Activated CD4-positive, alpha-beta memory T cell treated with anti-CD3 and anti-CD28 coated beads, Interleukin-2, amount 10 ng/mL, durations not matched to agents 7 days and 5 days (primary cell): ENCODE measurements around the gene RNPC3. TPM values are rescaled to one million over a fixed set of nuclear protein-coding genes. Genes with fewer than 3 reads are reported as not detected.

ENCODE experiments used
- CTCF ChIA-PET: fragments of 350-600 bp; sonication (Branson Sonifier 250); formaldehyde crosslinking; loops from one replicate; lab custom pipeline; 2021; ENCODE audit warnings: antibody characterized with exemption, inconsistent platforms; lab: Charles Lee
- POLR2A ChIA-PET: fragments of 350-600 bp; sonication (Branson Sonifier 250); formaldehyde crosslinking; loops from one replicate; lab custom pipeline; 2021; ENCODE audit warnings: antibody characterized with exemption; lab: Charles Lee
- DNase-seq: peaks from one replicate; pipeline ENCODE4 v3.0.0-alpha.2; 2020
- H3K27ac Mint-ChIP-seq: one replicate; pipeline ENCODE4 v1.8.0; 2021; ENCODE audit warnings: mild to moderate bottlenecking, mixed read lengths
- H3K27me3 Mint-ChIP-seq: one replicate; pipeline ENCODE4 v1.8.0; 2021; ENCODE audit warnings: mixed read lengths
- H3K36me3 Mint-ChIP-seq: one replicate; pipeline ENCODE4 v1.8.0; 2021; ENCODE audit warnings: low read depth, mixed read lengths
- H3K4me1 Mint-ChIP-seq: one replicate; pipeline ENCODE4 v1.8.0; 2021; ENCODE audit warnings: mixed read lengths
- H3K4me3 Mint-ChIP-seq: one replicate; pipeline ENCODE4 v1.8.0; 2021; ENCODE audit warnings: mild to moderate bottlenecking, mixed read lengths
- H3K9me3 Mint-ChIP-seq: one replicate; pipeline ENCODE4 v1.8.0; 2021; ENCODE audit warnings: mixed read lengths
- total RNA-seq, 2 experiments: library from RNA; stranded (reverse); gene quantifications; one replicate each; pipeline ENCODE4 v1.2.3, GENCODE V29; 2021

Gene RNPC3, protein sequence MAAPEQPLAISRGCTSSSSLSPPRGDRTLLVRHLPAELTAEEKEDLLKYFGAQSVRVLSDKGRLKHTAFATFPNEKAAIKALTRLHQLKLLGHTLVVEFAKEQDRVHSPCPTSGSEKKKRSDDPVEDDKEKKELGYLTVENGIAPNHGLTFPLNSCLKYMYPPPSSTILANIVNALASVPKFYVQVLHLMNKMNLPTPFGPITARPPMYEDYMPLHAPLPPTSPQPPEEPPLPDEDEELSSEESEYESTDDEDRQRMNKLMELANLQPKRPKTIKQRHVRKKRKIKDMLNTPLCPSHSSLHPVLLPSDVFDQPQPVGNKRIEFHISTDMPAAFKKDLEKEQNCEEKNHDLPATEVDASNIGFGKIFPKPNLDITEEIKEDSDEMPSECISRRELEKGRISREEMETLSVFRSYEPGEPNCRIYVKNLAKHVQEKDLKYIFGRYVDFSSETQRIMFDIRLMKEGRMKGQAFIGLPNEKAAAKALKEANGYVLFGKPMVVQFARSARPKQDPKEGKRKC
- 10 to 100 TPM; 22.3 to 22.5 TPM for total RNA-seq

DNA sequence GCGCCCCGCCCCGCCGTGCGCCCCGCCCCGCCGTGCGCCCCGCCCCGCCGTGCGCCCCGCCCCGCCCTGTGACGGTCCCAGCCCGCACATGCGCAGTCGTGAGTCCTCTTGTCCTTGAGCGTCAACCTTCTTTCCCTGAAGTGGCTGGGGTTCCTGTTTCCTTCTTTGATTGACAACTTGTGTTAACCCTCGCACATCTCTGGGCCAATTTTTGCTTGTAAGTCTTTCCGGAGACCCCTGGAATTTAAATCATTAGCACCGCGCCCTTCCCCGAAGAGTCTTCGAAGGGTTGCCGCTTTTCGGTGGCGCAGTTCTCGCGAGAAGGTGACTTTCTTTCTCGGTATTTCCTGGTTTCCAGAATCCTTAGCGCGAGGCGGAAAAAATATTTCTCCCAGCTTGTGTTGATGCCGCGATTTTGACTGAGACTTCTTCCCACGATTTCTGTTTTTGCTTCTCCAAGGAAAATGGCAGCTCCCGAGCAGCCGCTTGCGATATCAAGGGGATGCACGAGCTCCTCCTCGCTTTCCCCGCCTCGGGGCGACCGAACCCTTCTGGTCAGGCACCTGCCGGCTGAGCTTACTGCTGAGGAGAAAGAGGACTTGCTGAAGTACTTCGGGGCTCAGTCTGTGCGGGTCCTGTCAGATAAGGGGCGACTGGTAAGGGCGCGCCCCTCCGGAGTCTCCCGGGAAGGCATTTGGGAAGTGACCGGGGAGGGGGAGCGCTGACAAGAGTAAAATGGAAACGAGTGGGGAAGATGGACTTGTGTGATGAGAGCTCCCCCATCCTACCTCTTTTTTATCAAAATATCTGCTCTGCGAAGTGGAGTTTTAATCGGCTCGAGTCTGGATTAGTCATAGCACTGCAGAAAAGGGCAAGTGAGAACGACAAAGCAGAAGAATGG lies at the start of gene RNPC3:
Gene RNPC3, plus strand, starts transcription at position 93 of the 901 bp plus-strand sequence. Its CDS starts 372 bp downstream, at position 465.
- H3K4me3 Mint-ChIP-seq: peak within 1 kb of the TSS; percentile 98

DNA sequence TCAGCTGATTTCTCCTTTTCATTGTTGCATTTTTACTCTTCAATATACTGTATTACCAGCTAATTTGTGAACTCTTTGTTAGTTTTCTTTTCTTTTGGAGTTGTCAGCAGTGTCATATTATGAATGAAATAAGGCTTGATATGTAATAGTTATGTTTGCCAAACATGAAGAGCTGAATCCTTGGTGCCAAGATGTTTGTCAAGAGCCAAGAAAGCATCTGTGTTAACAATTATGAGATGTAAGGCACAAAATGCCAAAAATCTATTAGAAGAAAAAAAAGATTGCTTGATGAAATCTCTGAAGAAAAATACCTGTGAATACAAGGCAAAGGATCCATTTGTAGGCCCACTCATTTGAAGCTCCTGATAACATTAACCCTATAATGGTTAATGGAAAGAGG lies 48.4 kb upstream of the RNPC3 start:
- Mint-ChIP-seq H3K27me3 (no peaks in the 10 kb centered on the region), H3K9me3 (no peaks in the 10 kb centered on the region), H3K4me3 (no peak overlapping the region), H3K4me1 (no peaks in the 10 kb centered on the region), H3K36me3 (no peaks in the 10 kb centered on the region), H3K27ac (no peak overlapping the region)
- POLR2A ChIA-PET: no interaction called here
- no peak for DNase-seq
- CTCF ChIA-PET: no interaction called here

More for the DNA sequence above, at the start of gene RNPC3:
- DNase-seq: peak; percentile 86
- ChIA-PET POLR2A (interaction anchor here (0.8 to 1.5 kb wide), 5 partner anchors 8 to 14 kb away, joined by 3 to 5 read pairs (median 4); no protein-coding TSS in a partner anchor), CTCF (interaction anchor here (1.7 kb wide), 1 partner anchor 11 kb away, joined by 8 read pairs; no protein-coding TSS in a partner anchor)
- Mint-ChIP-seq H3K27ac (peak within 1 kb of the TSS; percentile 95), H3K4me1 (peaks cover 47% of the 10 kb centered on the region), H3K36me3 (peaks cover 28% of the 10 kb centered on the region), H3K27me3 (peaks cover 5% of the 10 kb centered on the region), H3K9me3 (no peaks in the 10 kb centered on the region)

DNA sequence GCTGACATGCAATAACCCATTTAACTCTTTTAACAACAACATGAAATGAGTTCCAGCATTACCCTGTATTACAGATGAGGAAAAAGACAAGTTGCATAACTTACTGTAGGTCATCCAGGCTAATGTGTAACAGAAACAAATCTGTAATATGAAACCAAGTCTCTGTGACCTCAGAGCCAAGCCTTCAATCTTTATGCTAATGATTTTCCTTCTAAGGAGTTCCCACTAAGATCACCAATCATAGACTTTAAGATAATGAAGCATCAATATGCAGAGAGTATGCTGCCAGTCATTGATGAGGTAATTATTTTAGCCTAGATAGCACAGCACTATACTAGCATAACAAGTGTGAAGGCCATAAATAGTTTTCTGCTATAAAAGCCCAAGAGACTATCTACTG lies 35.6 kb upstream of the RNPC3 start:
- H3K27me3 Mint-ChIP-seq: no peaks in the 10 kb centered on the region
- ChIA-PET CTCF (no interaction called here), POLR2A (no interaction called here)
- DNase-seq: no peak
- H3K27ac Mint-ChIP-seq: no peak overlapping the region
- H3K4me3 Mint-ChIP-seq: no peak overlapping the region
- no peaks in the 10 kb centered on the region for H3K9me3 Mint-ChIP-seq
- no peaks in the 10 kb centered on the region for H3K36me3 Mint-ChIP-seq
- no peaks in the 10 kb centered on the region for H3K4me1 Mint-ChIP-seq

DNA sequence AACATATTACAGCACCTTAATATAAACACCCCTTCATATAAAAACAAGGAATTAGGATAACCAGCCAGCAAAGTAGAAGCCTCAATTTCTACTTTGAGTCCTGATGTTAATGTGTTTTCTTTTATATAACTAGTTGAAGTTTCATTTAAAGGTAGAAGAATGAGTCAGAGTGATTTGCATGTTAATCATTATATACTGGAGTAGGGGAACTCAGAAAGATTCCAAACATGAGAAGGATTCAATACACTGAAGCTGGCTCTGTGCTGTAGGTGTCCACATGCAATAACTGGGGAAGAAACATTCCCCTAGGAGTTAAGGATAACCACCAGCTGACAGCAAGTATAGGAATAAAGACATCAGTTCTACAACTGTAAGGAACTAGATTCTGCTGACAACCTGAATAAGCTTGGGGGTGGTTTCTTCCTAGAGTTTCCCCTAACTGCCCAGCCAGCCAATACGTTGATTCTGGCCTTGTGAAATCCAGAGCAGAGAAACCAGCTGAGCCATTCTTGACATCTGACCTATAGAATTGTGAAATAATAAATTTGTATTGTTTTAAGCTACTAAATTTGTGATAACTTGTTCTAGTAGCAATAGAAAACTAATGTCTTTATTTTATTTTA lies 33.4 kb upstream of the RNPC3 start:
- no peak overlapping the region for H3K27ac Mint-ChIP-seq
- no peaks in the 10 kb centered on the region for H3K36me3 Mint-ChIP-seq
- H3K9me3 Mint-ChIP-seq: no peaks in the 10 kb centered on the region
- DNase-seq: no peak
- H3K27me3 Mint-ChIP-seq: no peaks in the 10 kb centered on the region
- no peaks in the 10 kb centered on the region for H3K4me1 Mint-ChIP-seq
- no peak overlapping the region for H3K4me3 Mint-ChIP-seq
- POLR2A ChIA-PET: no interaction called here
- CTCF ChIA-PET: no interaction called here

DNA sequence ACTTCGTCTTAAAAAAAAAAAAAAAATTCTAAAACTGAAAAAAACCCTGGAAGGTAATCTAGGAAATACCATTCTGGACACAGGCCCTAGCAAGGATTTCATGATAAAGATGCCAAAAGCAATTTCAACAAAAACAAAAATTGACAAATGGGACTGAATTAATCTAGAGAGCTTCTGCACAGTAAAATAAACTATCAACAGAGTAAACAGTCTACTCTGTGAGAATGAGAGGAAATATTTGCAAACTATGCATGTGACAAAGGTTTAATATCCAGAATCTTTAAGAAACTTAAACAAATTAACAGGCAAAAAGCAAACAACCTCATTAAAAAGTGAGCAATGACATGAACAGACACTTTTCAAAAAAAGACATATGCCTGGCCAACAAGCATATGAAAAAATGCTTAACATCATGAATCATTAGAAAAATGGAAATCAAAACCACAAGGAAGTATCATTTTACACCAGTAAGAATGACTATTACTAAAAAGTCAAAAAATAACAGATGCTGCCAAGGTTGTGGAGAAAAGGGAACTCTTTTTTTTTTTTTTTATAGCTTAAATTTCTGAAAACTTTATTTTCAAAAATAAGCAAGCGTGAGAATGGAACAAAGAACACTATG lies 29.4 kb upstream of the RNPC3 start:
- H3K36me3 Mint-ChIP-seq: no peaks in the 10 kb centered on the region
- no peak for DNase-seq
- no peak overlapping the region for H3K27ac Mint-ChIP-seq
- H3K4me1 Mint-ChIP-seq: no peaks in the 10 kb centered on the region
- H3K4me3 Mint-ChIP-seq: no peak overlapping the region
- ChIA-PET POLR2A (no interaction called here), CTCF (no interaction called here)
- H3K27me3 Mint-ChIP-seq: no peaks in the 10 kb centered on the region
- H3K9me3 Mint-ChIP-seq: no peaks in the 10 kb centered on the region

DNA sequence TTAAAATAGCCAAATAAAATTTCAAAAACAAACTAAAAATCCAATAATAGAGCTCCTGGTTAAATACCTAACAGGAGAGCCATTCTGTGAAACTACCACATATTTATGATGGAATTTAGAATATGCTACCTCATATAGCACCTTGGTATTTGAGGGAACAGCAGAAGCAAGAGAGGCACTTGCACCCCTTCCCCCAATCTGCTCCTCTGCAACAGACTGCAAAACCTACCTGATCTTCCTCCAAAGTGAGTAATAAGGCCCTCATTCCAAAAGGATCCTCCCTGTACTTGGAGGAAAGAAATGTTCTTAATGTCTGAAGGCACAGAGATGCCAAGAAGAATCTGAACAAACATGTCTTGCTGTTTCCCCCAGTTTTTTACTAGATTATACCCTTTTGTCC lies 28.1 kb upstream of the RNPC3 start:
- H3K4me3 Mint-ChIP-seq: no peak overlapping the region
- no peaks in the 10 kb centered on the region for H3K36me3 Mint-ChIP-seq
- H3K27ac Mint-ChIP-seq: no peak overlapping the region
- no peaks in the 10 kb centered on the region for H3K9me3 Mint-ChIP-seq
- DNase-seq: no peak
- ChIA-PET POLR2A (no interaction called here), CTCF (no interaction called here)
- H3K27me3 Mint-ChIP-seq: no peaks in the 10 kb centered on the region
- no peaks in the 10 kb centered on the region for H3K4me1 Mint-ChIP-seq

DNA sequence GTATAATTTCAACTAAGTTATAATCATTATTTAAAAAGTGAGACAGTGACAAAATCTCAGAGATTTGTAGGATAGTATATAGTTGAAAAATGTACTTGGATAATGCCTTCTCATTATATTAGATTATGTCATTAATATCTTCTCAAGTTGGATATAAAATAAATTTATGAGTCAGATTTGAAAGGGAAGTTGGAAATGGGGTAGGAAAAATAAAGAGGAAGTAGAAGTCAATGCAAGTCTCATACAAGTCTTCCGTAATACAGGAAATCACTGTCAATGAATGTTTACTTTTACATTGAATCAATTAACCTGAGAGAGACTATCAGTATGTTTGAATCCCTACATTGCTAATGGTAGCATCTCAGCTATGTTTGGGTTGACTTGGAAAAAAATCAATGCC lies 16.2 kb upstream of the RNPC3 start:
- H3K4me1 Mint-ChIP-seq: no peaks in the 10 kb centered on the region
- no peak overlapping the region for H3K27ac Mint-ChIP-seq
- H3K27me3 Mint-ChIP-seq: peaks cover 3% of the 10 kb centered on the region
- no peak for DNase-seq
- ChIA-PET POLR2A (no interaction called here), CTCF (no interaction called here)
- peaks cover 7% of the 10 kb centered on the region for H3K9me3 Mint-ChIP-seq
- no peak overlapping the region for H3K4me3 Mint-ChIP-seq
- H3K36me3 Mint-ChIP-seq: no peaks in the 10 kb centered on the region

DNA sequence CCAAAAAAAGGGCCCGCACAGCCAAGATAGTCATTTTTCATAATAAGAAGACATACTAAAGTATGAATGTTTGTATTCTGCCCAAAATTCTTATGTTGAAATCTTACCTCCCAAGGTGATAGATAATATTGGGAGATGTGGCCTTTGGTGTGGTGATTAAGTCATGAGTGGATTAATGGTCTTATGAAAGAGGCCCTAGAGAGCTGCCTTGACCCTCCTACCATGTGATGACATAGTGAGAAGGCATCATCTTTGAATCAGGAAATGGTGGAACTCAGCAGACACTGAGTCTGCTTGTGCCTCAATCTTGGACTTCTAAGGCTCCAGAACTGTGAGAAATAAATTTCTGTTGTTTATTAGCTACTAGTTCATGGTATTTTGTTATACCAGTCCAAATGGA lies 11.8 kb upstream of the RNPC3 start:
- Mint-ChIP-seq H3K36me3 (no peaks in the 10 kb centered on the region), H3K4me1 (peaks cover 8% of the 10 kb centered on the region), H3K9me3 (peaks cover 7% of the 10 kb centered on the region), H3K4me3 (no peak overlapping the region), H3K27ac (no peak overlapping the region), H3K27me3 (no peaks in the 10 kb centered on the region)
- DNase-seq: no peak
- ChIA-PET POLR2A (no interaction called here), CTCF (interaction anchor here (0.7 to 2.5 kb wide), 3 partner anchors 8 to 12 kb away, joined by 3 to 8 read pairs (median 3); partner anchors contain the start of gene RNPC3)

DNA sequence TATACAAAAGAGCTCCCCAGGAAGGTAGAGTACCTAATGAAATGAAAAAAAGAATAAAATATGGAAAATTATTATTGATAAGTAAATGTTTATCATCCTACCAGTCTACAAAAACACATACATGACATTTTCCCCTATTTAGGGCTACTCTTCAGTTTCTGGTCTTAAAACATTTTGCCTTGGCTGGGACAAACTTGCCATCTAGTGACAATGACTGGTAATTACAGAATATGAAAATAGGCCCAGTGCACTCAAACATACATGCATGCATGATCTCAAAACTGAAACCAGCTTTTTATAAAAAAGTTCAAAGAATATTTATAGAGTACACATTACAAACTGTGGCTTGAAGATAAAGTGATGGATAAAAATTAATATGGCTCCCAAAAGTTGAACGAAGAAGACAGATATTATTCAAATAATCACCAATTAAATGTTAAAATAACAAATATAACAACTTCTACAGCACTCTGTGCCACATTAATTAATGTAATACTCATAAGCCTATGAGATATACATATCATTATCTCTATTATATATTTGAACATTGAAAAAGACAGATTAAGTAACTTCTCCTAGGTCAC lies 10.5 kb upstream of the RNPC3 start:
- Mint-ChIP-seq H3K9me3 (peaks cover 7% of the 10 kb centered on the region), H3K4me1 (peaks cover 8% of the 10 kb centered on the region), H3K36me3 (no peaks in the 10 kb centered on the region), H3K27ac (no peak overlapping the region), H3K27me3 (no peaks in the 10 kb centered on the region), H3K4me3 (no peak overlapping the region)
- no peak for DNase-seq
- POLR2A ChIA-PET: interaction anchor here (1.0 kb wide), 1 partner anchor 11 kb away, joined by 4 read pairs; the partner anchor contains the start of gene RNPC3
- CTCF ChIA-PET: interaction anchor here (0.8 to 2.5 kb wide), 3 partner anchors 11 to 545 kb away, joined by 3 to 8 read pairs (median 5); partner anchors contain the start of gene RNPC3

DNA sequence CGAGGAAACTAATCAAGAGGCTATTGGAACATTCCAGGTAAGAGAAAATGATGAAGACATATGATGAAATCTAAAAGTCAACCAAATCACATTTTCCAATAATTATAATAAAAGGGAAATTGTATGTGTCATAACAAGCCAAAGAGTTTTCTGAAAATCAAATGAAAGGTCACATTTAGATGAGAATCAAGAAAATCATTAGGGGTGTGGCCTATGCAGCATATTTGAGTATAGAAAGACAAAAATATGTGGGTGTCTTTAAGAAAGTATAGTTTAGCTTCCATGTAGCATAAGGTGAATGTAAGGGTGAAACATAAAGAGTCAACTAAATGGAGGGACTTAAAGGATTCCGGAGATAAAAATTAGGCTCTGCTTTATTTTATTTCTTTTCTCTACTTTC lies 9.2 kb upstream of the RNPC3 start:
- no peaks in the 10 kb centered on the region for H3K27me3 Mint-ChIP-seq
- no peak overlapping the region for H3K27ac Mint-ChIP-seq
- no peaks in the 10 kb centered on the region for H3K36me3 Mint-ChIP-seq
- H3K9me3 Mint-ChIP-seq: peaks cover 2% of the 10 kb centered on the region
- ChIA-PET CTCF (no interaction called here), POLR2A (no interaction called here)
- no peak overlapping the region for H3K4me3 Mint-ChIP-seq
- DNase-seq: no peak
- H3K4me1 Mint-ChIP-seq: peaks cover 8% of the 10 kb centered on the region

DNA sequence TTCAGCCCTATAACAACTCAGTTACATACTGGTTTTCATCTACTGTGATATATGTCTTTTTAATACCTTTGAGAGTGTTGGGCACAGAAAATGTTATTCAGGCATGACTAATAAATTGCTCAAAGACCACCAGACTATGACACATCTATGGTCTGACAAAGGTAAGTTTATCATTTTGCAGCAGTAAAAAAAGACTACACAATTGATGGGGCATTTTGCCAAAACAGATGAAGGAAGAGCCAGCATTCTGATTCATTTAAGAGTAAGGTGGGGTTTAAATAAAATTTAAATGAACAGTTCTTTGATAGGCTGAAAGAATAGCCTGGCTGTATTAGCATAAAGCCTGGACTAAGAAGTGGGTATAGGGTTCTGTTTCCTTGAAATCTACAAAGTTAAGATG lies 8.8 kb upstream of the RNPC3 start:
- H3K36me3 Mint-ChIP-seq: no peaks in the 10 kb centered on the region
- CTCF ChIA-PET: no interaction called here
- H3K4me1 Mint-ChIP-seq: peaks cover 8% of the 10 kb centered on the region
- no peaks in the 10 kb centered on the region for H3K9me3 Mint-ChIP-seq
- no peak for DNase-seq
- no peak overlapping the region for H3K4me3 Mint-ChIP-seq
- H3K27ac Mint-ChIP-seq: no peak overlapping the region
- H3K27me3 Mint-ChIP-seq: no peaks in the 10 kb centered on the region
- POLR2A ChIA-PET: interaction anchor here (1.1 kb wide), 1 partner anchor 9 kb away, joined by 3 read pairs; the partner anchor contains the start of gene RNPC3
